ENCODE data around the gene OXSR1. TPM values are rescaled to one million over a fixed set of nuclear protein-coding genes. Genes with fewer than 3 reads are reported as not detected.

The OXSR1 gene
- total RNA-seq, 2 experiments from 2014 or later: 47.5 to 48.5 TPM

DNA sequence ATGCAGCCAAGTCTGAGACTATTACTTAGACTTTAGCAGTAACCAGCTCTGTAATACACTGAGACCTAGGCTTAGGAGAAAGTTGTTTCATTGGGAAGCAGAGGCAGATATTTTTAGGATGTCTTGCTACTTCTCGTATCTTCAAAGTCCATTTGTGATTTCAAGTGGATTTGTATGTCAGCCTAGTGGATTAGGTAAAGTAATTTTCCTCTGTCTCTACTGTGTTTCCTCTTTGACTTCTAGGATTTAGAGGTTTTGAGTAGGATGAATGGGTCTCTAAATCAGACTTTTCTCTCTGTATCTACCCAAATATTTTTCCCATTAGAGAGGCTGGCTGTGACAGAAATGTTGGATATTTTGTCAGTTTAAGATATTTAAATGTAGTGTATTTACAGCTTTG is 46.8 kb downstream of the OXSR1 start:
- ChIA-PET CTCF (interaction anchor here (0.6 to 0.7 kb wide), 2 partner anchors 20 to 173 kb away, joined by 3 read pairs; partner anchors contain the start of gene DLEC1), POLR2A (no interaction called here)
- no peaks in the 10 kb centered on the region for H3K27me3 Mint-ChIP-seq
- H3K9me3 Mint-ChIP-seq: no peaks in the 10 kb centered on the region
- peaks cover 46% of the 10 kb centered on the region for H3K4me1 Mint-ChIP-seq (ENCODE audit: low read depth)
- no peak overlapping the region for H3K27ac Mint-ChIP-seq
- H3K4me3 Mint-ChIP-seq: no peak overlapping the region
- peaks cover 28% of the 10 kb centered on the region for H3K36me3 Mint-ChIP-seq
- intact Hi-C loops (cut with micrococcal nuclease): no loop called here
- DNase-seq: no peak

DNA sequence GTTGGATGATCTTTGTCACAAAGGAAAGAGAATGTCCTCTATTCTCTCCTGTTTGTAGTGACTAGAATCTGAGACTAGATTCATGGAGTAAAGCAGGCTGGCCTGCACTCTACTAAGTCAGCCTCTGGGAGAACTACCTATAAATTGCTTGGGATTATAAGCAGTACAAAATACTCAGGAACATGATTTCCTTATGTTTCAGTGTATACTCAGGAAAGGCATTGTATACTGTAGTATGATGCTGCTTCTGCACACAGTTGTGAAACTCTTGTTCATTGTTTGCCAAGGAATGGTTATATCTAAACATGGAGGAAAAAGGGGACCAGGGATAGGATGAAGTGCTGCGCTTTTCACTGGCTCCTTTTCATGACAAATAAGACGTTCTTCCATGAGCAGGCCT is 49.2 kb downstream of the OXSR1 start:
- H3K27ac Mint-ChIP-seq: no peak overlapping the region
- intact Hi-C loops (cut with micrococcal nuclease): no loop called here
- H3K4me1 Mint-ChIP-seq (ENCODE audit: low read depth): peaks cover 40% of the 10 kb centered on the region
- no peak for DNase-seq
- no peaks in the 10 kb centered on the region for H3K27me3 Mint-ChIP-seq
- POLR2A ChIA-PET: no interaction called here
- no peak overlapping the region for H3K4me3 Mint-ChIP-seq
- no peaks in the 10 kb centered on the region for H3K9me3 Mint-ChIP-seq
- peaks cover 30% of the 10 kb centered on the region for H3K36me3 Mint-ChIP-seq
- CTCF ChIA-PET: no interaction called here

DNA sequence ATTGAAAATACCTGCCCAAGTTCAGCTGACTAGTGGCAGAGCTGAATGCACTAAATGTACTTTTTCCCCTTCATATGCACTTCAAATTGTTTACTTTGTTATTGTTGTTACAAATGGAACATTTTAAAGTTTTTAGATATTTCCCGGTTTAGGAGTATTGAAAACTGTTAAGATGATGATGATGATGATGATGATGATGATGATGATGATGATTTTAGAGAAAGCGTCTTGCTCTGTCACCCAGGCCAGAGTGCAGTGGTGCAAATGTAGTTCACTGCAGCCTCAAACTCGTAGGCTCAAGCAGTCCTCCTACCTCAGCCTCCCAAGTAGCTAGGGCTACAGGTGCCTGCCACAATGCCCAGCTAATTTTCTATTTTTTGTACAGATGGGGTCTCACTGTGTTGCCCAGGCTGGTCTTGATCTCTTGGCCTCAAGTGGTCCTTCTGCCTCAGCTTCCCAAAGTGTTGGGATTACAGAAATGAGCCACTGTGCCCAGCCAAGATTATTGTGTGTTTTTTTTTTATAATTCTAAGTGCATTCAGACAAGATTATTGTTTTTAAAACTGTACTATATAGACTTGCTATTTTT is 54.4 kb downstream of the OXSR1 start:
- intact Hi-C loops (cut with micrococcal nuclease): no loop called here
- no peak overlapping the region for H3K27ac Mint-ChIP-seq

DNA sequence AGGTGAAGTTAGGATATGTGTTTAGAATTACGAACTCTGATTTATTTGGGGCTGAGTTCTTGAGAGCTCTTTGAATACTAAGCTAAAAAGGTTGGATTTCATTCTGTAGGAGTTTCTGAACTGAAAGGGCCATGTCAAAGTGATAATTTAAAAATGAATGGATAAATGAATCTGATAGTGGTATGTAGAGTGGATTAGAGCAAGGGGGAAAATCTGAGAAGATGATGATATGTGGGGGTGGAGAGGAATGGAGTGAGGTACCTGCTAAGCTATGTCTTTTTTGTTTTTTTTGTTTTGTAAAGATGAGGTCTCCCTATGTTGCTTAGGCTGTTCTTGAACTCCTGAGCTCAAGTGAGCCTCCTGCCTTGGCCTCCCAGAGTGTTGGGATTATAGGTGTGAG is 55.7 kb downstream of the OXSR1 start:
- intact Hi-C loops (cut with micrococcal nuclease): no loop called here
- CTCF ChIA-PET: interaction anchor here (0.7 kb wide), 1 partner anchor 84 kb away, joined by 3 read pairs; the partner anchor contains the start of gene ACAA1
- DNase-seq: no peak
- no peaks in the 10 kb centered on the region for H3K27me3 Mint-ChIP-seq
- POLR2A ChIA-PET: interaction anchor here (0.7 to 1.7 kb wide), 2 partner anchors 11 to 51 kb away, joined by 3 to 5 read pairs; no protein-coding TSS in a partner anchor
- no peak overlapping the region for H3K27ac Mint-ChIP-seq
- H3K9me3 Mint-ChIP-seq: no peaks in the 10 kb centered on the region
- H3K4me3 Mint-ChIP-seq: no peak overlapping the region
- peaks cover 17% of the 10 kb centered on the region for H3K4me1 Mint-ChIP-seq (ENCODE audit: low read depth)
- H3K36me3 Mint-ChIP-seq: peaks cover 41% of the 10 kb centered on the region

More for the DNA sequence above, 54.4 kb downstream of the OXSR1 start:
- peaks cover 14% of the 10 kb centered on the region for H3K4me1 Mint-ChIP-seq (ENCODE audit: low read depth)
- peaks cover 33% of the 10 kb centered on the region for H3K36me3 Mint-ChIP-seq
- no peaks in the 10 kb centered on the region for H3K27me3 Mint-ChIP-seq
- H3K4me3 Mint-ChIP-seq: no peak overlapping the region
- no peaks in the 10 kb centered on the region for H3K9me3 Mint-ChIP-seq
- ChIA-PET POLR2A (no interaction called here), CTCF (interaction anchor here (1.1 to 1.3 kb wide), 2 partner anchors 101 to 102 kb away, joined by 3 read pairs; no protein-coding TSS in a partner anchor)
- DNase-seq: no peak

DNA sequence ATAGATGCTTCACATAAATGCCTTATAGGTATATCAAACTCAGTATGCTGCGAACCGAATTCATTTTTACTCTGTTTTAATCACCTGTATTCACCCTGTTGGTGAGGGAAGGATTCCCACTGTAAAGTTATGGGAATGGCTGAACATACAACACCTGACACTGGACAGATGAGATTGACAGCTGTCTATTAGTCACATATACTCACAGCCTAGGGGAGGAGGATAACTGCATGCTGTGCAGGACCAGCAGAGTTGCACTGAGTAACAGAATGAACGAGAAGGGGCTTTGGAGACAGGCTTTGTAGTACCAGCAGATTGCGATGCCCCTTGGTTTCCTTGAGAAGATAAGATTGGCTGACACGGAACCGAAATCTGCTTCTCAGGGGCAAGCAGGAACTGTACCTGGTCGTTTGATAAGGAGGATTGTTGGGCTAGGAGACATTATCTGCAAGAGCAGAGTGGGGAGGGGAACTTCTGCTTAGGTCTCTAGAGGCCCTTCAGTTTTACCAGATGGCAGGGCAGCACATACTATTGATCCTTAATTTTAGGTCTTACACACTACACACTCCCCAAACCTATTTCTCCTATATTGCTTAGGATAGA is 56.8 kb downstream of the OXSR1 start:
- no peaks in the 10 kb centered on the region for H3K9me3 Mint-ChIP-seq
- DNase-seq: no peak
- peaks cover 36% of the 10 kb centered on the region for H3K36me3 Mint-ChIP-seq
- peaks cover 18% of the 10 kb centered on the region for H3K4me1 Mint-ChIP-seq (ENCODE audit: low read depth)
- ChIA-PET POLR2A (interaction anchor here (1.7 kb wide), 1 partner anchor 12 kb away, joined by 5 read pairs; no protein-coding TSS in a partner anchor), CTCF (no interaction called here)
- no peak overlapping the region for H3K4me3 Mint-ChIP-seq
- intact Hi-C loops (cut with micrococcal nuclease): no loop called here
- no peaks in the 10 kb centered on the region for H3K27me3 Mint-ChIP-seq
- no peak overlapping the region for H3K27ac Mint-ChIP-seq

DNA sequence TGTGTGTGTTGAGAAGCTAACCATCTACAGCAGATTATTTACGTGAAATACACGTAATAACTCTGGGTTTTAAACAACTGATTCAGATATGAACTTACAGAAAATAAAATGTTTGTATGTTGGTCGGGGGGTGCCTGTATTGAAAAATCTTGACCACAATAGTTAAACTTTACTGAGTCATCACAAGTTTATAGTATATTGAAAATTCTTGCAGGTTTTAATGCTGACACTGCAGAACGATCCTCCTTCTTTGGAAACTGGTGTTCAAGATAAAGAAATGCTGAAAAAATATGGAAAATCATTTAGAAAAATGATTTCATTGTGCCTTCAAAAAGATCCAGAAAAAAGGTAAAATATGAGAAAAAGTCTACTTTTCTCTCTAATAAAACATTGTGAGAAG is 59.0 kb downstream of the OXSR1 start:
- Mint-ChIP-seq H3K36me3 (peaks cover 39% of the 10 kb centered on the region), H3K4me3 (no peak overlapping the region), H3K9me3 (no peaks in the 10 kb centered on the region), H3K4me1 (ENCODE audit: low read depth) (peaks cover 23% of the 10 kb centered on the region), H3K27me3 (no peaks in the 10 kb centered on the region), H3K27ac (no peak overlapping the region)
- POLR2A ChIA-PET: no interaction called here
- intact Hi-C loops (cut with micrococcal nuclease): no loop called here
- CTCF ChIA-PET: interaction anchor here (1.2 kb wide), 1 partner anchor 10 kb away, joined by 3 read pairs; no protein-coding TSS in a partner anchor
- no peak for DNase-seq

DNA sequence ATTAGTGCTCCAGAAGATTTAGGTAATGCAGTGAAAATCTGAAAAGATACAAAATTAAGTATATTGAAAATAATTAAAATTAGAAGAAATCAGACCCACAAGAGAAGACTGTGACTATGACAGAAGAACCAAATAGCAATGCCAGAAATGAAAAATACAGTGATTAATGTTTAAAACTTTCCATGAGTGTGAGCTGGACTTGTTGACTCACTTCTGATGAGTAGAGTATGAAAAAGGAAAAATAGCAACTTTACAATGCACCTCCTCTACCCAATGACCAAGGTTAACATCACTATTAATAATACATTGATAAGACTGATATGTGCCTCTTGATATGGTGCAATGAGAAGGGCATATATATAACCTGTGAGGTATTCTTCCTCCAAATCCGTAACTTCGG is 60.9 kb downstream of the OXSR1 start:
- no peak overlapping the region for H3K27ac Mint-ChIP-seq

DNA sequence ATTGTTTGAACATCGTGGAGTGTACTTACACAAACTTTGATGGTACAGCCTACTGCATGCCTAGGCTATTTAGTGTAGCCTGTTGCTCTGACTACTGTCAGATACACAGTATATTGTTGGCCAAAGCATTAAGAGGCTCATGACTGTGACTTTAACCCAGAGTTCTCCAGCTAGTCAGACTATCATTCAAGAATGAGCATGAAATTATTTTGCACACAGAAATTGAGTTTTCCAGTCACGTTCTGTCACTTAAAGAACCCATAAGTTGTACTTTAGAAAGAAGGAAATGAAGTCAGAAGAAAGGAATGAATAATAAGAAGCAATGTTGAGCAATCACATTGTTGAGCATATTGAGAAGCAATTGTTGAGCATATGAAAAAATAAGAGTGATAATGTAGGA is 62.7 kb downstream of the OXSR1 start:
- no peaks in the 10 kb centered on the region for H3K27me3 Mint-ChIP-seq
- no peak for DNase-seq
- ChIA-PET POLR2A (interaction anchor here (1.0 kb wide), 1 partner anchor 74 kb away, joined by 3 read pairs; no protein-coding TSS in a partner anchor), CTCF (no interaction called here)
- no peak overlapping the region for H3K27ac Mint-ChIP-seq
- intact Hi-C loops (cut with micrococcal nuclease): no loop called here
- peaks cover 15% of the 10 kb centered on the region for H3K4me1 Mint-ChIP-seq (ENCODE audit: low read depth)
- H3K36me3 Mint-ChIP-seq: peaks cover 45% of the 10 kb centered on the region
- no peak overlapping the region for H3K4me3 Mint-ChIP-seq
- no peaks in the 10 kb centered on the region for H3K9me3 Mint-ChIP-seq

More for the DNA sequence above, 60.9 kb downstream of the OXSR1 start:
- Mint-ChIP-seq H3K27me3 (no peaks in the 10 kb centered on the region), H3K9me3 (no peaks in the 10 kb centered on the region), H3K4me1 (ENCODE audit: low read depth) (peaks cover 15% of the 10 kb centered on the region), H3K4me3 (no peak overlapping the region), H3K36me3 (peaks cover 46% of the 10 kb centered on the region)
- CTCF ChIA-PET: interaction anchor here (0.7 to 1.2 kb wide), 2 partner anchors 109 to 120 kb away, joined by 3 to 5 read pairs; partner anchors contain the start of gene XYLB
- DNase-seq: no peak
- intact Hi-C loops (cut with micrococcal nuclease): no loop called here
- POLR2A ChIA-PET: interaction anchor here (0.9 kb wide), 1 partner anchor 89 kb away, joined by 3 read pairs; the partner anchor contains the start of gene ACAA1

DNA sequence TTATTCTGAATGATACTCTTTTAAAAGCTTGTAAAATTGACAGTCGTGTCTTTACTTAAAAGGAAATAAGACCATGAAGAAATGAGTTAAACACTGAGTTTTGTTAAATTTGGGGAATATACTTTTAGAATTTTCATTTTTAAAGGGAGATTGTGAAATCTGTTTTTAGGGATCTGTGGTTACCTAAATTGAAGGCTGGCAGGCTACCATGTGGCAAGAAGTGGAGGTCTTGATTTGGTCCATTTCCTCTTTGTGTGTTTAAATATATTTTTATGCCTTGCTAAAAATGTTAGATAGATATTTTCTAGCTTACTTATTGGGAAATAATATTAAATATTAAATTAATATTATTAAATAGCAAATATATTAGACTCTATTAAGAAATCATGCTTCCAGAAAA is 63.7 kb downstream of the OXSR1 start:
- CTCF ChIA-PET: no interaction called here
- H3K4me3 Mint-ChIP-seq: no peak overlapping the region
- no peak overlapping the region for H3K27ac Mint-ChIP-seq
- H3K4me1 Mint-ChIP-seq (ENCODE audit: low read depth): peaks cover 15% of the 10 kb centered on the region
- intact Hi-C loops (cut with micrococcal nuclease): no loop called here
- DNase-seq: no peak
- POLR2A ChIA-PET: no interaction called here
- peaks cover 49% of the 10 kb centered on the region for H3K36me3 Mint-ChIP-seq
- no peaks in the 10 kb centered on the region for H3K9me3 Mint-ChIP-seq
- no peaks in the 10 kb centered on the region for H3K27me3 Mint-ChIP-seq

DNA sequence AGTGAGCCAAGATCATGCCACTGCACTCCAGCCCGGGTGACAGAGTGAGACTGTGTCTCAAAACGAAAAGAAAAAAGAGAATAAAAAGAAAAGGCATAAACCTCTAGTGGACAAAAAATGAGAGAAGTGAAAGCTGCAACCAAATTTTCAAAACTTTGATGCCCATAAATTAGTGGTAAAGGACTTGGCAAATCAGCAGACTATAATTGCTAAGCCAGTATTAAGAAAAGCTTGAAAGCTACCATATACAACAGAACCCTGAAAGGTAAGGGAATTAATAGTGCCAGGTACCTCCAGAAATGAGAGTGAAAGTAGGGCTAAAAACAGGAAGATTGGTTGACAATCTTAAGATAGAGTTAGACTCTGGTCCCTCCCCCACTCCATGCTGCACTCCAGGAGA is 67.4 kb downstream of the OXSR1 start:
- H3K36me3 Mint-ChIP-seq: peaks cover 64% of the 10 kb centered on the region
- peaks cover 9% of the 10 kb centered on the region for H3K4me1 Mint-ChIP-seq (ENCODE audit: low read depth)
- intact Hi-C loops (cut with micrococcal nuclease): no loop called here

DNA sequence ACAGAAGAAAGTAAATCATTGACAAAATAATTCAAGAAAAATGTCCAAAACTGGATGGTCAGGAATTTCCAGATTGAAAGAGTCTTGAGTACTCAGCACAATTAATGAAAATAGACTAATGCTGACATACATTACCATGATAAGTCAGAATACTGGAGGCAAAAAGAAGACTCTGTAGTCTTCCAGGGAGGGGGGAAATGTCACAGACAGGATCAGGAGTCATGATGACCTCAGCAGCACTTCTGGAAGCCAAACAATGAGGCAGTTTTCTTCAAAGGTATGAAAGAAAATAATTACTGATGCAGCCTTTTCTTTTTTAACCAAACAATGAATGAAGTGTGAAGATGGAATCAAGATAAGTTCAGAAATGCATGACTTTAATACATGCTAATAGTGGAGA is 70.1 kb downstream of the OXSR1 start:
- CTCF ChIA-PET: no interaction called here
- intact Hi-C loops (cut with micrococcal nuclease): no loop called here

More for the DNA sequence above, 67.4 kb downstream of the OXSR1 start:
- CTCF ChIA-PET: no interaction called here
- no peak overlapping the region for H3K4me3 Mint-ChIP-seq
- no peak overlapping the region for H3K27ac Mint-ChIP-seq
- no peaks in the 10 kb centered on the region for H3K27me3 Mint-ChIP-seq
- H3K9me3 Mint-ChIP-seq: peaks cover 21% of the 10 kb centered on the region
- no peak for DNase-seq
- POLR2A ChIA-PET: no interaction called here

DNA sequence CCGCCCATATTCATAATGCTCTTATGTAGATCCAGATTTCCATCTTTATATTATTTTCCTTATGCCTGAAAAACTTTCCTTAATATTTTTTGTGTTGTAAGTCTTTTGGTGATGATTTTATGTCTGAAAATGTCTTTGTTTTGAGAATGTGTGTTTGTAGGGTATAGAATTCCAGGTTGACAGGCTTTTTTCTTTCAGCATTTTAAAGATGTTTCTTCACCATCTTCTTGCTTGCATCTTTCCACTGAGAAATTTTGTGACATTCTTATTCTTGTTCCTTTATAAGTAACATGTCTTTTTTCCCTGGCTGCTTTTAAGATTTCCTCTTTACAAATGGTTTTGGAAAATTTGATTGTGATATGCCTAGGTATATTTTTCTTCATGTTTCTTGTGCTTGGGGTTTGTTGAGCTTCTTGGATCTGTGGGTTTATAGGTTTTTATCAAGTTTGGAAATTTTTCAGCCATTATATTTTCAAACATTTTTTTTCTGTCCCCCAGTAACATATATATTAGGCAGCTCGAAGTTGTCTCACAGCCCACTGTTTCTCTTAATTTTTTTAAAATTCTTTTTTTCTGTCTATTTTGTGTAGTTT is 73.2 kb downstream of the OXSR1 start:
- Mint-ChIP-seq H3K4me3 (no peak overlapping the region), H3K9me3 (peaks cover 34% of the 10 kb centered on the region), H3K4me1 (ENCODE audit: low read depth) (no peaks in the 10 kb centered on the region), H3K27ac (no peak overlapping the region), H3K36me3 (peaks cover 70% of the 10 kb centered on the region), H3K27me3 (no peaks in the 10 kb centered on the region)
- intact Hi-C loops (cut with micrococcal nuclease): no loop called here
- DNase-seq: no peak
- ChIA-PET POLR2A (no interaction called here), CTCF (interaction anchor here (0.9 to 1.1 kb wide), 2 partner anchors 121 to 271 kb away, joined by 3 read pairs; no protein-coding TSS in a partner anchor)

More for the DNA sequence above, 70.1 kb downstream of the OXSR1 start:
- Mint-ChIP-seq H3K4me3 (no peak overlapping the region), H3K27me3 (no peaks in the 10 kb centered on the region), H3K9me3 (peaks cover 34% of the 10 kb centered on the region), H3K27ac (no peak overlapping the region), H3K4me1 (ENCODE audit: low read depth) (no peaks in the 10 kb centered on the region), H3K36me3 (peaks cover 78% of the 10 kb centered on the region)
- POLR2A ChIA-PET: no interaction called here
- no peak for DNase-seq

Data from activated CD4-positive, alpha-beta memory T cell treated with anti-CD3 and anti-CD28 coated beads for 36 hours (primary cell).